GM19372 (cell line): Measurements from ENCODE around the gene CCDC63.
"Not testable (repeated sequence)": the region's sequence is repeated elsewhere in the genome, so short reads cannot be mapped to it uniquely, and the experiment has no call there.

Experiments
- ATAC-seq: cut with Tn5 transposase; IDR thresholded peaks from one replicate; pipeline ENCODE4 v1.9.1; 2021; ENCODE audit warnings: mild to moderate bottlenecking, low read depth, moderate library complexity; ENCODE audit not compliant: unreplicated experiment

Gene CCDC63

DNA sequence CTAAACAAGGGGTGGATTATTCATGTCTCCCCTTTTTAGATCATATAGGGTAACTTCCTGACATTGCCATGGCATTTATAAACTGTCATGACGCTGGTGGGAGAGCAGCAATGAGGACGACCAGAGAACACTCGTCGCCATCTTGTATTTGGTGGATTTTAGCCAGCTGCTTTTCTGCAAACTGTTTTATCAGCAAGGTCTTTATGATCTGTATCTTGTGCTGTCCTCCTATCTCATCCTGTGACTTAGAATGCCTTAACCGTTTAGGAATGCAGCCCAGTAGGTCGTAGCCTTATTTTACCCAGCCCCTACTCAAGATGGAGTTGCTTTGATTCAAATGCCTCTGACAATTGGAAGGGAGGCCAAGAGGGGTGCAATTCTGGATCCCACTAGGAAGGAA lies 5.8 kb upstream of the CCDC63 start:
- ATAC-seq: no peak

DNA sequence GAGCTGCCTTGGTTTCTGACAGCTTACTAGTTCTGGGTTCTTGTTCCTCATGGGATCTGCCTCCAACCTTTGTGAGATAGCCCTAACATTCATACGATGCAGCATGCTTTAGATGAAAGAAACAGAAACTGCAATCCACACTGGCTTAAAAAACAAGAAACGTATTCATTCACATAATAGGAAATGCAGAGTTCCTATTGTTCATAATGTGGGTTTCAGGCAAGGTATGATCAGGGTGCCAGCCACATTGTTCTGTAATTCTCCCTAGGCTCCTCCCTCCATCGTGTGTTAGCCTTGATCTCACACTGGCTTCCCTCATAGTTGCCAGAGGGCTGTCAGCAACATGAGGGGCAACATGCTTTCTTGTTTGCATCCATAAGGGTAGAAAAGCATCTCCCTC lies 2.7 kb upstream of the CCDC63 start:
- ATAC-seq: no peak

- ATAC-seq: no peak
Measured at GRCh38 chr12:110844551-110845338, 2.0 kb upstream of the CCDC63 start.

GRCh38 chr12:110845339-110845682 lies 1.5 kb upstream of the CCDC63 start:
- ATAC-seq: no peak

DNA sequence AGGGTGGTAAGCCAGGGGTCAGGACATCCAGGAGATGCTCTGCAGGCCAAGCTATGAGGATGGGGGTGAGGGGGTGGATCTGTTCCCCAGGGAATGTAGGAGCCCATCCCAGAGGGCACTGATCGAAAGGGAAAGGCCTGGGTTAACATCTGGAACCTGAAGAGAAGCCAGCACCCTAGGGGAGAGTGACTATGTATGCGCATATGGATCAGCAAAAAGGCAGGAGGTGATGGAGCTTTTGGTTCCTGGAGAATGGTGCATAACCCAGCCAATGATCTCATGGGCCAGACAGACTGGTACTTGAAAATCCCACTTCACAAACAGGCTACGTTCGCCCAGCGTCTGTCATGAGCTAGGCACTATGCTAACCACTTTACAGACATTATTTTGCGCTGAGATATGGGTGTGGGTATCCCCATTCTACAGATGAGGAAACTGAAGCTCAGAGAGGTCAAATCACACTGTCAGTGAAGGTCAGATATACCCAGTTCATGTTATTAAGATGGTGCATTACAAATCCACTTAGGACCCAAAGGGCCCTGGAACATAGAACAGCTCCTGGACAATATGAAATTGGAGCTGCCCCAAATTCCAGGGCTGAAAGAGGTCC lies 1.6 kb downstream of the CCDC63 start:
- no peak for ATAC-seq

- no peak for ATAC-seq
Measured at GRCh38 chr12:110849221-110849620, 2.4 kb downstream of the CCDC63 start.

GRCh38 chr12:110849748-110850403 lies 3.1 kb downstream of the CCDC63 start:
- ATAC-seq: no peak

DNA sequence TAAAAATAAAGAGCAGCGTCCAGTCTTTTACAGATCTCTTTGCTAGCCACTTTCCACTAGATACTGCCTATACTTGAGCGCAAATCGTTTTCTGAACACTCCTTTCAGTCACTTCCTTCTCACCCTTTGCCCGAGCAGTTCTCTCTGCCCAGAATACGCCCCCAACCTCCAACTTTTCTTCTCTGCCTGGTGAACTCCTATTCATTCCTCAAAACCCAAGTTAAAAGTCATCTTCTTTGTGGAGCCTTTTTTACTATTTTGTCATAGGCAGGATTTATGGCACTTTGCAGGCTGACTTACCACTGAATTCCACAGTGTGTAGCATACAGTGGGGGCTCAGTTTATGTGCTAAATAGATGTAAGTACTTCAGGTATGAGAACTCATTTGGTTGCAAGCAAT lies 4.0 kb downstream of the CCDC63 start:
- ATAC-seq: no peak

DNA sequence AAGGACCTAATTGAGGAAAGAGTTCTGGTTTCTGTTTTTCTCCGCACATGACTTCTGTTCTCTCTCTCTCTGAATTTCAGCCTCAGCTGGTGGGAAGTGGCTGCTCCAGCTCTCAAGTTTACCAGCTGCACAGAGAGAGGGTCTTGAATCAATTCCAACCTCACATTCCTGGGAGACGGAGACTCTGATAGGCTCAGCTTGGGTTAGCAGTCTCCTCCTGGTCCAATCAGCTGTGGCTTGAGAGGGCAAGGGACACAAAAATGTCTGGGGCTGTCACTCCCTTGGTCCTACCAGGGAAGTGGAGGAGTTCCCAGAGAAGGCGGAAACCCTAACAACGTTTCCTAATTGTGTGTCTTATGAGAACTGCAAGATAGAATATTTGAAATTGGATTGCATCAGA lies 7.0 kb downstream of the CCDC63 start:
- ATAC-seq: no peak

GRCh38 chr12:110856542-110856941 lies 9.8 kb downstream of the CCDC63 start:
- ATAC-seq: no peak

GRCh38 chr12:110857528-110857927 lies 10.7 kb downstream of the CCDC63 start:
- no peak for ATAC-seq

- not testable (repeated sequence) for ATAC-seq
Measured at GRCh38 chr12:110857954-110858353, 11.2 kb downstream of the CCDC63 start.

GRCh38 chr12:110858848-110859247 lies 12.1 kb downstream of the CCDC63 start:
- no peak for ATAC-seq

DNA sequence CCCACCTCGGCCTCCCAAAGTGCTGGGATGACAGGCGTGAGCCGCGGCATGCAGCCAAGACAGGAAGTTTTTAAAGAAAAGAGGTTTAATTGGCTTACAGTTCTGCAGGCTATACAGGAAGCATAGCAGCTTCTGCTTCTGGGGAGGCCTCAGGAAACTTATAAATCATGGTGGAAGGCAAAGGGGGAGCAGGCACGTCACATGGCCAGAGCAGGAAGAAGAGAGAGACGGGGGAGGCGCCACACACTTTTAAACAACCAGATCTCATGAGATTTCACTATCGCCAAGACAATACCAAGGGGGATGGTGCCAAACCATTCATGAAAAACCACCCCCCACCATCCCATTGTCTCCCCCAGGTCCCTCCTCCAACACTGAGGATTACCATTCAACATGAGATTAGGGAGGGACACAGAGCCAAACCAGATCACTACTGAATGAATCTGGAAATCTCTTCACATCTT lies 14.1 kb downstream of the CCDC63 start:
- ATAC-seq: no peak

- ATAC-seq: no peak
Measured at GRCh38 chr12:110861729-110862128, 14.9 kb downstream of the CCDC63 start.

- no peak for ATAC-seq
Measured at GRCh38 chr12:110862329-110862728, 15.5 kb downstream of the CCDC63 start.

DNA sequence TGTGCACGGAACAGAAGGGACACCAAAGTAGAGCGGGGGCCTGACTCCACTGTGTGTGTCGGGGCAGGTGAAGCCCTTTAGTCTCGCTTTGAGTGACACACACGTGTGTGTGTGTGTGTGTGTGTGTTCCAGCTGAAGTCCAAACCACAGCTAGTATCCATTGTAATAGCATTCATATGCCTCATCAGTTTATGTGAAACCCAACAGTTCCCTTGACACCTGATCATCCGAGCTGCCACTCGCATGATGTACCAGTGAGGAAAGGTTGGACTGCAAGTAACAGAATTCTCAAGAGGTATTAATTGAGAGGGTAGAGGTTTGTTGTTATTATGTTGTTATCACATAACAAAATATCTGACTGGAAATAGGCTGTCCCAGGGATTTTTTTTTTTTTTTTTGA lies 16.4 kb downstream of the CCDC63 start:
- ATAC-seq: no peak

GRCh38 chr12:110865521-110865920 lies 18.7 kb downstream of the CCDC63 start:
- no peak for ATAC-seq

- no peak for ATAC-seq
Measured at GRCh38 chr12:110869026-110869425, 22.2 kb downstream of the CCDC63 start.

GRCh38 chr12:110869803-110870202 lies 23.0 kb downstream of the CCDC63 start:
- no peak for ATAC-seq

DNA sequence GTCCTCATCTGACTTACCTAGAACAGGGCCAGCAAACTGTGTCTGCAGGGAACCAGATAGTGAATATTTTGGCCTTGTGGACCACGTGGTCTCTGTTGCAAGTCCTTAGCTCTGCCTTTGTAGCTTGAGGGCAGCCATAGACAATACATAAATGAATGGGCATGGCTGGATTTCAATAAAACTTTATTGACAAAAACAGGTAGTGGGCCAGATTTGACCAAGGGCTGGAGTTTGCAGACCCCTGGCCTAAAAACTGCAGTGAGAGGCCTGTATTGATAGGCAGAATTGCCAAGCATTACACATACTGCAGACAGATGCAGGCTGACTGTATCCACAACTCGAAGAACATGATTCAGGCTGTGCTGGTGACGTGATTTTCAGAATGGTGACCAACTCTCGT lies 25.3 kb downstream of the CCDC63 start:
- ATAC-seq: no peak

DNA sequence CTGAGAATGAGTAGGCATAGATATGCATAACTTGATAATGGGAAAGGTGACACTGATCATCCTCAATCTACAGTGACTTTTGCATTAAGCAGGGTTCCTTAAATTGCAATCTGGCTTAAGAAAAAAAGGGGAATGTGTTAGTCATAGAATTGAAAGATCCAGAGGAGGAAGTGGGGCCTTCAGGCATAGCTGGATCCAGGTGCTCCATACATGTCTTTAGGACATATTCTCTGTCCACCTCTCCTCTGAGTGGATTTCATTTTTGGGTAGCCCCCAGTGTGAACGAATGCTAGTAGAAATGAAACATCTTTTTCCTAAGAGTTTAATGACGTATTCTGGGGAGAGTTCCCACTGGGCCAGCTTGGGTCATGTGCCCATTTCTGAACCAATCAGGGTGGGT lies 27.6 kb downstream of the CCDC63 start:
- ATAC-seq: no peak
